HG03354 (cell line): ENCODE measurements around the gene PAX1.

Experiments used
- ATAC-seq: cut with Tn5 transposase; IDR thresholded peaks from one replicate; pipeline ENCODE4 v1.9.1; 2021; ENCODE audit warnings: mild to moderate bottlenecking; ENCODE audit not compliant: unreplicated experiment, poor library complexity, severe bottlenecking

Gene PAX1

DNA sequence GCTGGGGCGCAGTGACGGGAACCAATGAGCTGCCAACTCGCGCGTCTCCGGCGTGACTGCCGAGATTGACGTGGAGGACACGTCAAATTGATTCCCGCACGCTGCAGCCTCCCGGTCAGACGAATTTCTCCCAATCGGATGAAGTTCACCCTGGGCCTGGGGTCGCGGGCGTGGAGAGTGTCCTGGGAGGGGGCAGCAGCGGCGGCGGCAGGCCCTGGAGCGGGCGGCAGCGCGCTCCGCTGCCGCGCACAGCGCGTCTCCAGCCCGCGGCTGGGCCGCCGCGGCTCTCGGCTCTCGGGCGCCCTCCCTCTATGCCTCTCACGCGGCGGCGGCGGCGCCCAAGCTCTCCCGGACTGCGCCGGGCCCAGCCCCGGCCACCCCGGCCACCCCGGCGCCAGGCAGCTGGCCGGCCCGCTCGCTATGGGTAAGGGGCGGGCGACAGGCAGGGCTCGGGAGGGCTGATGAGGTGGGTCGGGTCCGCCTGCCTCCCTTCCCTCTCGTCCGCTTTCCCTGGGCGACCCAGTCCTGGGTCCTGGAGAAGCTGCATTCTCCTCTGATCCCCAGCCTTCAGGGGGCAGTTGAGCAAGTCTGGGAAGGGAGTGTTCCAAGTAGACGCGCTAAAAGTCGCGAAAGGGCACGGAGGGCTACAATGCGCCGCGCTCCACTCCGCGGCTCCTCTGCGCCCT is at the start of gene PAX1:
PAX1 (plus strand) TSS at position 90 of the 686 bp plus-strand sequence; CDS start at position 139, 49 bp downstream.
- ATAC-seq: no peak

- ATAC-seq: no peak
Observed at GRCh38 chr20:21656308-21657067, 49.0 kb upstream of the PAX1 start.

DNA sequence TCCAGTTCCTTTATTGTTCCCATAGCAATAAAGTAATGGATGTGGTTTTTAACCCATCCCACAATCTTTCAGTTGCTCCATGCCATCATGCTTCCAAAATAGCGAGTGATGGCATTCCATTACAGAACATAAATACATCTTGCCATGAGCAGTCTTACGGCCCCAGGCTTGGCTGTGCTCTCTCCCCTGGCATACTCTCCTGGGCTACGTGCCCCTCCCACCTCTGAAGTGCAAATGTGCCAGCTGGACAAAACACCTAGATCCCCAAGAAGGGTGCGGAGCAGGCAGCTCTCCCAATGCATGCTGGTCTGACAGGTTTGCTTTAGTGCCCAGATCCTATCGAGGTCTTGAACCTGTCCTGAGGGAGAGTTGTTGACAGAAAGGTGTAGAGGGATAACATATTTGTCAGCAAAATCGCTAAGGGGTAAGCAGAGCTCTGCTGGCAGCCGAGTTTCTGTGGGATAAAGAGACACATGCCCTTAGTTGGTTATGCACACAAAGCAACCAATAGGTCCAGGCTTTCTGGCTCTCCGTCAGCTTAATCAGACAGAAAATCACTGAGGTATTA is 43.9 kb upstream of the PAX1 start:
- ATAC-seq: no peak

- no peak for ATAC-seq
Observed at GRCh38 chr20:21663465-21663864, 42.0 kb upstream of the PAX1 start.

DNA sequence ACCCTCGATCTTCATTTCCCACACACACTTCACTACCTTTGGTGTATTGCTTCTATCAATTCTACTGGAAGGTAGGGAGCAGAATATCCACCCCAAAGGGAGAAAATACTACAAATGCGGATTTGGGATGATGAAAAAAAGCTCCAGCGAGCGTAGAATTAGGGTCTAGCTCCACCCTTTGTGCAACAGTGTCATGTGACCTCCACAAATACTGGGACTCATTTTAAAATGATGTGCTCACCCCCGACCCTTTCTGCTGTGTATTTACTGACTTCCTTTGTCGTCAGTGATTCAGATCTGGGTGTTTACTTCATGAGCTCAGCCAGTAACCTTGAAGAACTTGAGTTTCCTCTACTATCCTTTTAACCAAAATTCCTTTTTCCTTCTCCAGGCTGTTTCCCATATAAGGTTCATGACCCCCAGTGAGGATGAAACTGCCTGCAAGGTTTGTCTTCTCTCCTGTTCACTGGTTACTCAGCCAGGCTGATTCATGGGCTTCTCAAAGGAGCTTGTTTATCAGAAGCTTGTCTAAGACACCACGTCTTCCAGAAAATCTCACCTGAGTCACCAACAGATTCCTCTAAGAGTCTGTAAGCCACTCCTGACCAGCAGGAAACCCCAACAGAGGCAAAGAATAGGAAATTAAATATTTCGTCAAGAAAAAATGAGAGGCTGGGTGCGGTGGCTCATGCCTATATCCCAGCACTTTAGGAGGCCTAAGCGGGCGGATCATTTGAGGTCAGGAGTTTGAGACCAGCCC is 39.6 kb upstream of the PAX1 start:
- ATAC-seq: no peak

GRCh38 chr20:21670126-21670525 is 35.3 kb upstream of the PAX1 start:
- ATAC-seq: no peak

GRCh38 chr20:21670981-21671380 is 34.5 kb upstream of the PAX1 start:
- ATAC-seq: no peak

DNA sequence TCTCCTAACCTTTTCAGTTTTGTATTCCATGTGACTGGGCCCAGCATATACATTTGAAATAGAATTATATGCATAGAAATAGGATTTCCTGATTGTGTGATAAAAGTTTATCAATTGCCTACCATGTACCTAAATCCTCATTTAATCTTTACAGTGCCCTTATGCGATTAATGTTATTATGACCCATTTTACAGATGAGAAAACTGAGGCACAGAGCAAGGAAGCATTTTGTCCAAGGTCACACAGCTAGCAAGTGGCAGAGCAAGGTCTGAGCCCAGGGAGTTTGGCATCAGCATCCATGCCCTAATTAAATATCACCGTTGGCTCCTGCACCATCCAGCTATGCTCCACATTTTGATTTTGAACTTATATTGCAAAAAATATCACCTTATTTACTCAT is 28.2 kb upstream of the PAX1 start:
- ATAC-seq: no peak

DNA sequence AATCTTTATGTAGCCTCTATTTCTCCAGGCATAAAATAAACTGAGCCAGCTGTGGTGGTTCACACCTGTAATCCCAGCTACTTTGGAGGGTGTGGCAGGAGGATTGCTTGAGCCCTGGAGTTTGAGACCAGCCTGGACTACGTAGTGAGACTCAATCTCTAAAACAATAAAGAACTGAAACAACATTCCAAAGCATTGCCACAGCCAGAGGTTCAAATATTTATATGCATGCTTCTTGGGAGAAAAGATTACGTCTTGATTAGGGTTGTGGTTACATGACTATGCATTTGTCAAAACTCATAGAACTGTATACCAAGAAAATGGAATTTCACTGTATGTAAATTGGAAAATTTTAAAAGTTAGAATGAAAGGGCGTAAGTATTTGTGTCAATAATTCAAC is 27.7 kb upstream of the PAX1 start:
- no peak for ATAC-seq

GRCh38 chr20:21681234-21681921 is 24.1 kb upstream of the PAX1 start:
- ATAC-seq: no peak

DNA sequence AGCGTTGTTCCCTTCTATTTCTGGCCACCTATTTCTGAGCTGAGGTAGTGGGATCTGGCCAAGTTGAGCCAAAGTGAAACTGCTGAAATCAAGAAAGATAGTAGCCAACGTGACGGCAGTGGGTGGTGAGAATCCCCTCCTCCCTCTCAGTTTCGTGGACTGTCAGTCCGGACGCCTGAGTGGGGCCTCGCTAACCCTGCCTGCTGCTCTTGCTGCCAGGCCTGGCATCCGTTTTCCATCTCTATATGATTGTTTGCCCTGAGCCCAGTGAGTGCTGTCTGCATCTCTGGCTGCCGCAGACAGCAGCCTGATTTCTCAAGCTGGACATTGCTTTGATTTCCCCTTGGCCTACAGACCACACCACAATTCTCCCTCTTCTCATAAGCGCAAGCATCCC is 23.5 kb upstream of the PAX1 start:
- no peak for ATAC-seq

GRCh38 chr20:21682521-21682954 is 22.9 kb upstream of the PAX1 start:
- no peak for ATAC-seq

DNA sequence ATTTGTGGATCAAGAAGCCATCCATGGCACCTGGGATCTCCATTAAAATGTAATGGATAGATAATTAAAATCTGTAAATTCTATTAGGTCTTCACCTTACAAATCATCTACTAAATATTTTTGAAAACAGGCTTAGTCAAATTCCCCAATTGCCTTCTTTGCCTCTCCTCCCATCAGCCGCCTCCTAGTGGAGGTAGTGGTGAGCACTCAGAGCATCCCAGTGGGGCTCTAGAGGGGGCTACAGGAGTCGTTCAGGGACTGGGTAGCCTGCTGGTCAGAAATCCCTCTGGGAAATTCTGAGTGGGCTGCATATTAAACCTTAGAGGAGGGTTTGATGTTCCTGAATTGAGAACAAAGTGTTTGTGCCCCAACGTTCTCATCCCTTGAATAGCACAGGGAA is 20.8 kb upstream of the PAX1 start:
- no peak for ATAC-seq

DNA sequence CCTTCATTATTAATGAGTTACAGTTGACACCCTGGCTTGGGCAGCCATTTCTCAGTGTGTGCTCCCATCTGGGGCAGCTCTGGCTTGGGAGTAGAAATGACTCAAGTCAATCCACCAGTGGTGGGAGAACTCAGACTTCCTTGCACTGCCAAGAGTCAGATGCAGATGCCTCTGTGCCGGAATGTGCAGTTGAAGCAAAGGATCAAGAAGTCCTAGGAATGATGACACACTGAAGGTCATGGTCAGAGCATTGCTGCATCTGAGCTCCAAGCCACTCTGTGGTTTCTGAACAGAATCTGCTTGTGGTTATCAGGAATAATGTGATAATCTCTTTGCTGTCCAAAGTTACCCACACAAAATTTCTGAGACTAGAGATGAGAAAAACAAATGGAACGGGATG is 19.5 kb upstream of the PAX1 start:
- no peak for ATAC-seq

DNA sequence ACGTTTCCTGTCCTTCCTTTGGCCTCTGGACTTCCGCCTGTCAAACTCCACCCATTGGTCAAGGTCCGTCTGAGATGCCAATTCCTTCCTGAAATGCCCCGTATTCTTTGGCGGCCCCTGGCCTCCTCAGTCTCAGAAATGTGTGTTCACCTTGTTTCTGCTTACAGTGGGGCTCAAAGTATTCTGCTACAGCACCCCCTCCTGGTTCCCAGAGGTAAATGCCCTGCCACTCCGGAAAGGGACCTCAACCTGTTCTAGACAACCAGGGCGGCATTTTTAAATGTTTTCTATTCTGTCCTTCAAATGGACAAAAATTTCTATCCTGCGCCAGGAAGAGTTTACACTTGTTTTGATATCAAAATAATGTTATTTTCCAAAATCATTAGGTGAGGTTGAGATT is 12.1 kb upstream of the PAX1 start:
- ATAC-seq: no peak

- ATAC-seq: no peak
Observed at GRCh38 chr20:21698494-21699215, 6.8 kb upstream of the PAX1 start.

GRCh38 chr20:21699216-21699508 is 6.3 kb upstream of the PAX1 start:
- no peak for ATAC-seq

DNA sequence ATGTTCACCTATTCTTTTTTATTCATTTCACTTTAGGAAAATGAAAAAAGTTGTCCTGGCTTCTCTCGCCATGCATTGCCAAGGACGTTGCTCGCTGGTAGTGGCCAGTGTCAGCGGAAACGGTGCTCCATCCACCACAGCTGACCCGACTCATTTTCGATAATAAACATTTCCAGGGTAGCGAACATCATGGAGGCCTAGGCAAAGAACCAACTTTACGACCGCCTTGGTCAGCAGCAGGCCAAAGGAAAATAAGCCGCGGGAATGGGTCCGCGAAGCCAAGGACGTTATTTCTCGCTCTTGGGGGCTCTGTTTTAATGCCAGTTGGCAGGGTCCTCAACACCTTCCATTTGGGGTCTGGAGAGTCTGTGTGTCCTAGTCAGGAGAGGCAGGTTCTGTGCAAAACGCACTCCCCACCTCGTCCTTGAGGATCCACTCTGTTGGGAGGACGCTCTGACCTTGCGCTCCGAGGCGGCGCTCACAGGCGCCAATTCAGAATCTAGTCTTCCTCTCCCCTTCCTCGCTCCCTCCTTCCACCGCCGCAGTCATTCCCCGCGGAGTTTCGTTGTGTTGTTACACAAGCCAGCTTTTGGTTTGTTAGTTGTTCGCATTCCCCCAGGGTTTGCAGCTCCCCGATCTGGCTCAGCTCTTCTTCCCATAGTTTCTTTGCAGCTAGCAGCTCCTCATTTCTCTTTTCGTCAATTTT is 4.1 kb upstream of the PAX1 start:
- no peak for ATAC-seq

GRCh38 chr20:21702016-21702415 is 3.4 kb upstream of the PAX1 start:
- no peak for ATAC-seq
